Eye (tissue), 1 donor: ENCODE data around the gene RYR1.
"Not testable (repeated sequence)": the region's sequence is repeated elsewhere in the genome, so short reads cannot be mapped to it uniquely, and the experiment has no call there.

Experiments
- DNase-seq: peaks from one replicate; pipeline ENCODE4 v3.0.0-alpha.2; 2015

Gene RYR1

DNA sequence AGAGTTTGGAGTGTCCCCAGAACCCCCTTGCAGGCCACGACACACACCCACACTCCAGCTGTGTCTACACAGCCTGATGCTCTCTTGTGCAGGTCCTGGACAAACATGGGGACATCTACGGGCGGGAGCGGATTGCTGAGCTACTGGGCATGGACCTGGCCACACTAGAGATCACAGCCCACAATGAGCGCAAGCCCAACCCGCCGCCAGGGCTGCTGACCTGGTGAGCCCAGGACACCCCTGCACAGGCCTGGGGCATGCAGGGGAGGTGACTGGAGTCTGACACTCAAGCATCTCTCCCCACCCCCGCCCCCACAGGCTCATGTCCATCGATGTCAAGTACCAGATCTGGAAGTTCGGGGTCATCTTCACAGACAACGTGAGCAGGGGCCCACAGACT is 144.3 kb downstream of the RYR1 start:
- no peak for DNase-seq

- DNase-seq = not testable (repeated sequence)
Observed at GRCh38 chr19:38579304-38579703, 145.8 kb downstream of the RYR1 start.

DNA sequence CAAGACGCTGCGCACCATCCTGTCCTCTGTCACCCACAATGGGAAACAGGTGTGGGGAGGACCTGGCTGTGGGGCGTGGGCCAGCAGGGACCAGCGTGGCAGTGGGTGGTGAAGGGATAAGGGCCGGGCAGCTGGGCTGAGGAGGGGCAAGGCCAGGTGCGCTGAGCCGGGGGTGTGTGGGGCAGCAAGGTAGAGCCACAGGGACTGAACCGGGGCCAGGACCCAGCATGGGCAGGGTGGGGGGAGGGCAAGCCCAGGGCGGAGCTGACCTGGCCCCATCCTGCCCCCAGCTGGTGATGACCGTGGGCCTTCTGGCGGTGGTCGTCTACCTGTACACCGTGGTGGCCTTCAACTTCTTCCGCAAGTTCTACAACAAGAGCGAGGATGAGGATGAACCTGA is 146.6 kb downstream of the RYR1 start:
- DNase-seq = no peak

DNA sequence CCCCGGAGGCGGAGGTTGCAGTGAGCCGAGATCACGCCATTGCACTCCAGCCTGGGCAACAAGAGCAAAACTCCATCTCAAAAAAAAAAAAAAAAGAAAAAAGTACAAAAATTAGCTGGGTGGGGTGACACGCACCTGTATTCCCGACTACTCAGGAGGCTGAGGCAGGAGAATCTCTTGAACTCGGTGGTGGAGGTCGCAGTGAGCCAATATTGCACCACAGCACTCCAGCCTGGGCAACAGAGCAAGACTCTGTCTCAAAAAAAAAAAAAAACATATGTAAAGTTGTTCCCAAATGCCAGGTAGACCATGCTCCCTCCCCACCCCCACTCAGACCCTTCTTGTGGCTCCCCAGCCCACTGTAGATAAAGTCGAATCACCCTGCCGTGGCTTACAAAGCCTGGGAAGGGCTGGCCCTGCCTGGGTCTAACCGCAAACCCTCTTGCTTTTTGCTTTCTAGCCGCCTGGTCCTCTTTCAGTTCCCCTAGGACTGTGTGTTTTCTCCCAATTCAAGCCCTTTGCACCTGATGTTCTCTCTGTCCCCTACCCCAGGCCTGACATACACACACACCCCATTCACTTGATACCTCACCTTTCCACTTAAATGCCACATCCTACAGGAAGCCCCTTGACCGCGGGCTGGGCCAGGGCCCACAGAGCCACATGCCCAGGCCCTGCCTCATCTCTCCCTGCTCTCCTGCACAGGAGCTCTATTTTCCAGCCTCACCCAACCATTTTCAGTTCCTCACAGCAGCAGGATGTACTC is 149.9 kb downstream of the RYR1 start:
- no peak for DNase-seq

DNA sequence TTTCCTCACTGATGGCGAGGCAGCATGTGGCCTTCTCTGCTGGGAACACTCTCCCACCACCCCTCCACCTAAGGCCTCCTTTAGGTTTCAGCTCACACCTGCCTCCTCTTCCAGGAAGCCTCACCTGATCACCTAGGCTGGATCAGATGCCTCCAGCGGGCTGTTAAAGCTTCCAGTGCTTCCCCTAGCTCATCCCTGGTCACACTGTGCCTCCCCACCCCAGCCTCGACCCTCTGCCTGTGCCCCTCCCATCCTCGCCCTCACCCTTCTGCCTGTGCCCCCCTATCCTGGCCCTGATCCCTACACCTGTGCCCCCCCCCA is 150.5 kb downstream of the RYR1 start:
- no peak for DNase-seq

DNA sequence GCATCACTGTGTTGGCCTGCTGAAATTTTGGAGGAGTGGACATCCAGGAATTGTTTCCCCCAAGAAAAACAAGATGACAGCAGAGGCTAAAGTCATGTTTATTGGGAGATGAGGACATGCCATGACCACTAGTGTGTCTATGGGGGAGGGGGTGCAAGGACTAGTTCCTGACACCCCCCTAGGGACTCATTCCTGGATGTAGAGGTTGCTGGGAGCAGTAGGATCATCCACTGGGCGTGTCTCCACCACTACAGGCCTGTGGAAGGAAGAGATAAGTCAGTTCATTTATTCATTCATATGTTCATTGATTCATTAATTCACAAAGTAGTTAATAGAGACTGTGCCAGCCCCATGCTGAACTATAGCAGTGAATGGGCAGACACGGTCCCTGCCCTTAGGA is 154.1 kb downstream of the RYR1 start:
- DNase-seq = no peak

- no peak for DNase-seq
Observed at GRCh38 chr19:38588041-38588440, 154.6 kb downstream of the RYR1 start.

DNA sequence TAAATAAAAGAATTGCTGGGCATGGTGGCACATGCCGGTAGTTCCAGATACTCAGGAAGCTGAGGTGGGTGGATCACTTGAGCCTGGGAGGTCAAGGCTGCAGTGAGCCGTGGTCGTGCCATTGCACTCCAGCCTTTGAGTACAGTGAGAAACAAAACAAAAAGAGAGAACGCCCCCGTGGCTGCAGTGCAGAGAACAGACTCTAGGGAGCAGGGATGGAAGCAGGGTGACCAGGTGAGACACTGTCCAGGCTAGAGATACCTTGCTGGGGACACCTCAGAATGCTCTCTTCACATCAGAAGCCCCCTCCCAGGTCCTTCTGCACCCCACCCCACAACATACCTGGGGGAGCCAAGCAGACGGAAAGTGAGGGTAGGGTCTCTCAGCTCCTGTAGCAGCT is 159.4 kb downstream of the RYR1 start:
- DNase-seq = no peak

DNA sequence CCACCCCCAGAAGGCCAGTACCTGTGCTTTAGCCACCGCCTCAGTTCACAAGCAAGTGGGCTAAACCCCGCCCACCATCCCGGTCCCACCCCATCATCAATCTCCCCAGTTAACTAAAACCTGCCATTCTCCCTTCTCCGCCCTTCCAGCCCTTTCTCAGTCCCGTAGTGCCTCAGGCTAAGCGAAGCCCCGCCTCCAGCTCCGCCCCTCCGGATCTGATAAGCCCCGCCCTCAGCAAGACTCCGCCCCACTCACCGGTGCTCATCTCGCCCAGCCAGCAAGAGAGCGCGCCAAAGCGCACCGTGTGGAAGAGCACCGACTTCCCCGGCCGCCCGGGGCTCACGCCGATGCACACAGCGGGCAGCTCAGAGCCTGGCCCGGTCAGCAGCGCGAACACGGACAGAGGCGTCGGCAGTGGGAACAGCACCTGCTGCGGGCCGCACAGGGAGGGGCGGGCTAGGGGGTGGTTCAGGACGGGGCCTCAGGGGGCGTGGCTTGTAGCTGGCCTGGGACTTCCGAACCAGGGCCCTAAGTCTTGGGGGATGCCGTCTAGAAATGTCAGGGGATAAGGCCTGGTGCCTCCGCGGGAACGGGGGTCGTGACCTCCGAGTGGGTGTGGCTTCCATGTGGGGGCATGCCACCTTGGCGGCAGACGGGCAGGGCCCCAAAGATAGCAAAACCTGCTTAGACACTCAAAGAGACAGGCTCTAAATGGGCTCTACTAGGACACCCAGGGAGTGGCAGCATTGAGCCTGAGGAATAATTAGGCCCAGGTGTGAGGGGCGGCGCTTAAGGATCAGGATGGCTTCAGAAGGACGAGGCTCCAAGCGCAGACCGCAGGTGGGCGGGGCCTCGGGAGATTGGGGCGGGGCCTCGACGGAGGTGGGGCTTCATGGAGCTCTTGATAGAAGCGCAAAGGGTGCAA is 162.8 kb downstream of the RYR1 start:
- DNase-seq = peak; percentile 86

DNA sequence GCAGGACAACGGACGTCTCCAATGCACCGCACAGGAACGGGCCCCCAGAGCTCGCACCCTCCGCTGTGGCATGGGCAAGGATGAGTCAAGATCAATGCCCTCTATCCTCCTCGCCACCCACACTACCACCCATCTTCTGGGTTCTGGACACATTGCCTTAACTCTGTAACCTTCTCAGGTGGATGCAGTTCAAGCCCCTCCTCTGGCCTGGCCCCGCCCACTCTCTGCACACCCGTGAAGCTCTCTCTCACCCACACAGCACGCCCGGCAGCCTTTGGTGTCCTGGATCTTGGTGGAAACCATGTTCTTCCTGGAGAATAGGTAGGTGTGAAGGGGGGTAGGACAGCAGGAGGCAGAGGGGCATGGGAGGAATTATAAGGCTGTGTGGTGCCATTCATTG is 163.6 kb downstream of the RYR1 start:
- DNase-seq = no peak

GRCh38 chr19:38599722-38600121 is 166.2 kb downstream of the RYR1 start:
- DNase-seq = no peak

DNA sequence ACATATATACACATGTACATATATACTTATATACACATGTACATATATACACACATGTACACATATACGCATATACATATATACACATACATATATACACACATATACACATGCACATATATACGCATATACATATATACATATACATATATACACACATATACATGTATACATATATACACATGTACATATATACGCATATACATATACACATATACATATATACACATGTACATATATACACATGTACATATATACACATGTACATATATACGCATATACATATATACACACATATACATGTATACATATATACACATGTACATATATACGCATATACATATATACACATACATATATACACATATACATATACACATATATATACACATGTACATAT is 169.4 kb downstream of the RYR1 start:
- not testable (repeated sequence) for DNase-seq

DNA sequence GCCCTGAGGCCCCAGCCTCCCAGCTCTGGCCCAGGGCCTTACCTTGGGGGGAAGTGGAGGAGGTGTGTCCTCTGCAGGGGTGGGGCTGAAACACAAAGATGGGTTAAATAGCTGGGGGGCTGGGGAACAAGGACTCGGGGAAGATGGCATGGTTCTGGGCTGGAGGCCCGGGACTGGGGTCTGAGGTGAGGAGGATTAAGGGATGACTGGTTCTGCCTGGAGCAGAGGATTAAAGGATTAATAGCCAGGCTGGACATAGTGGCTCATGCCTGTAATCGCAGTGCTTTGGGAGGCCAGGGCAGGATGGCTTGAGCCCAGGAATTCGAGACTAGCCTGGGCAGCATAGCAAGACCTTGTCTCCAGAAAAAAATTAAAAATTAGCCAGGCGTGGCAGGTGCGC is 172.6 kb downstream of the RYR1 start:
- peak; percentile 16 for DNase-seq

GRCh38 chr19:38614289-38614688 is 180.8 kb downstream of the RYR1 start:
- no peak for DNase-seq

- DNase-seq = no peak
Observed at GRCh38 chr19:38615007-38615581, 181.6 kb downstream of the RYR1 start.

DNA sequence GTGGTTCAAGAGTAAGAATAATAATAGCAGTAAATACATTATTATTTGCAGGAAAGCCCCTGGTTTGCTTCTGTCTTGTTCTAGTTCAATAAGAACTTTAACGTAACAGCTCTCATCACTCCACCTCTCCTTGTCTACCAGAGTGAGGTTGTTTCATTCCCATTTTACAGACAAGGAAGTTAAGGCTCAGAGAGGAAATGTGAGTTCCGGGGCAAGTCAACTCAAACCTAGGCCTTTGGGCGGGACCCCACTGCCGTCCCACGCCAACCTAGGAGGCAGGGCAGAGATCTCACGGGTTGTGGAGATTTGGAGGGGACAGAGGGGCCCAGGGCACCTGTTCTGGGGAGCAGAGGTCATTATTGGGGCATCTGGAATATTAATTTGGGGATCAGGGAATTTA is 182.8 kb downstream of the RYR1 start:
- no peak for DNase-seq

- DNase-seq = no peak
Observed at GRCh38 chr19:38617283-38617763, 183.8 kb downstream of the RYR1 start.

GRCh38 chr19:38617764-38618589 is 184.5 kb downstream of the RYR1 start, which contains the start of gene MAP4K1:
MAP4K1 (minus strand) TSS chr19:38617953; CDS start chr19:38617895, 58 bp downstream.
- DNase-seq = no peak

DNA sequence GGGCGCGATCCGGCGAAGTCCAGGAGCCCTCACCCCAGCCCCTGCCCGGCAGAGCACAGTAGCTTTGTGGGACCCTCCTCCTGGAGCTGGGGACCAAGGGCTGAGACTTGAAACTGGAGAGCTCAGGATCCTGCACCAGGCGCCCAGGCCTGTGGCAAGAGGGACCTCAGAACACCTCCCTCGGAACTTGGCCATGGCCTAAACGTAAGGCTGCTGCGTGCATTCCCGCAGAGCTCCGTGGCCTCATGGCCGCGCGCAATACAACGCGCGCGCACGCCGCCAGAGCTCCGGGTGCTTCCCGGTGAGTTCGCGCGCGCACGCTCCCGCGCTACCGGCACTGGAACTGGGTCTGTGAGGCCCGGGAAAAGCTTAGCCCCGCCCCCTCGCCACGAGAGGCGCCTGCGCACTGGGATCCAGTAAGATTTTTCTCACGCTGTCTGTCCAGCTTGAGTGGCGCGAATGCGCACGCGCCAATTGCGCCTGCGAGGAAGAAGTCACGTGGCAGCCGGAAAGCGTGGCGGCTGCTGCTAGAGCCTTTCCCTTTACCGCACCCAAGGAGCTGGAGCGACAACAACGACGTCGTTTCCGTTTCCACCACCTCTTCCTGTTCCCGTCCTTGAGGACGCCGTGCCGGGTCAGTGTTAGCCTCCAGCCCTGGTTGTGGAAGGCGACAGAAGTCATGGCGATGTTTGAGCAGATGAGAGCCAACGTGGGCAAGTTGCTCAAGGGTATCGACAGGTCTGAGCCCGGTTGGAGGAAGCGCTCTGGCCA is 185.3 kb downstream of the RYR1 start, which contains the start of gene EIF3K:
Gene EIF3K (plus strand): TSS at position 599 of the 771 bp plus-strand sequence. CDS start 81 bp downstream, at position 680.
- DNase-seq = peak; percentile 100

- DNase-seq = no peak
Observed at GRCh38 chr19:38619361-38620174, 186.1 kb downstream of the RYR1 start.

DNA sequence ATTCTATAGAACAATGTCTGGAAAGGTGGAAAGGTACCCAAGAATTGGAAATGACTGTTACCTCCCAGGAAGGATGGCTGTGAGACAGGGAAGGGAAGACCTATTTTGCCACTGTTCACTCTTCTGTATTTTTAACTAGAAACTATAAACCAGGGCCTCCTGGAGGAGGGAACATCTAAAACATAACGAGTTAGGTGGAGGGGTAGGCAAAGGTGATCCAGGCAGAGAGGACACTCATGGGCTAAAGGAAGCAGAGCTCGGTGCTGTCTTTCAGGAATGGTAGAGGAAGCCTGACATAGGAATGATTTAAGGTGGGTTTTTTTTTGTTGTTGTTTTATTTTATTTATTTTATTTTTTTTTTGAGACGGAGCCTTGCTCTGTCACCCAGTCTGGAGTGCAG is 191.3 kb downstream of the RYR1 start:
- DNase-seq = no peak
